ENCODE results near the gene MIER1. TPM values are rescaled to one million over a fixed set of nuclear protein-coding genes. Genes with fewer than 3 reads are reported as not detected.

Gene MIER1
- total and polyA plus RNA-seq, 2 donors: 26.7 to 42.7 TPM

DNA sequence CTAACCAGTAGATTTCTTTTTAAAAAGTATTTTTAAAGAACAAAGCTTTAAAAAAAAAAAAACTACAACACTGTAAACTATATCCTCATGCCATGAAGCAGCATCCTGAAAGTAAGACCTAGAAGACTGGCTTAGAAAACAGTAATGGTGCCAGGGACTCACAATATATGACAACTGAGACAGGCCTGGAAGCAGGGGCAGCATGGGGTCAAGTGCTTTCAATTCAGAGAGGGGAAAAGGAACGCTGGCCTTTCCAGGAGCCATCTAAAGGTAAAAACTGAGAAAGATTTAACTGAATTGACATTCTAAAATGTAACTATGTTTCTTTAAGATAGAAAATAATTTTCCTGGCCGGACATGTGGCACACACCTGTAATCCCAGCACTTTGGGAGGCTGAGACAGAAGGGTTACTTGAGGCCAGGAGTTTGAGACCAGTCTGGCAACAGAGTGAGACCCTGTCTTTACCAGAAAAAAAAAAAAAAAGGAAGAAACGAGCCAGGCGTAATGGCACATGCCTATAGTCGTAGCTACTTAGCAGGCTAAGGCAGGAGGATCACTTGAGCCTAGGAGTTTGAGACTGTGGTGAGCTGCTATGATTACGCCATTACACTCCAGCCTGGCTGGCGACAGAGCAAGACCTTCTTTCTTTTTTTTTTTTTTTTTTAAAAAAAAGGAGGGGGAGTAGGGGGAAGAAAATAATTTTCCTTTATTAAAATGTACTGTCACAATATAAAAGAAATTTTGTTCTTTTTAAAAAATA lies 75.0 kb downstream of the MIER1 start:
- Histone ChIP-seq H3K36me3 (ENCODE audit: control insufficient read depth in 2 of 2, insufficient read depth in 2 of 2, low read length in 1 of 2) (peaks cover 16 to 39% of the 10 kb centered on the region in 2 donors), H3K4me3 (ENCODE audit: low read length in 2 of 2) (no peak overlapping the region), H3K9me3 (ENCODE audit: control insufficient read depth in 2 of 2, insufficient read depth in 1 of 2, low read length in 1 of 2) (no peaks in the 10 kb centered on the region), H3K27me3 (ENCODE audit: control insufficient read depth in 2 of 2, insufficient read depth in 1 of 2, low read length in 1 of 2) (no peaks in the 10 kb centered on the region), H3K4me1 (ENCODE audit: control insufficient read depth in 2 of 2, insufficient read depth in 2 of 2, low read length in 2 of 2) (peaks cover 2 to 5% of the 10 kb centered on the region in 2 donors), H3K27ac (ENCODE audit: low read depth in 1 of 2, low read length in 1 of 2) (no peak overlapping the region)
- WGBS: 96% methylated on average over 7 of the region's 7 CpGs
- no peak for DNase-seq (ENCODE audit: low read depth in 6 of 9, low spot score in 9 of 9)

DNA sequence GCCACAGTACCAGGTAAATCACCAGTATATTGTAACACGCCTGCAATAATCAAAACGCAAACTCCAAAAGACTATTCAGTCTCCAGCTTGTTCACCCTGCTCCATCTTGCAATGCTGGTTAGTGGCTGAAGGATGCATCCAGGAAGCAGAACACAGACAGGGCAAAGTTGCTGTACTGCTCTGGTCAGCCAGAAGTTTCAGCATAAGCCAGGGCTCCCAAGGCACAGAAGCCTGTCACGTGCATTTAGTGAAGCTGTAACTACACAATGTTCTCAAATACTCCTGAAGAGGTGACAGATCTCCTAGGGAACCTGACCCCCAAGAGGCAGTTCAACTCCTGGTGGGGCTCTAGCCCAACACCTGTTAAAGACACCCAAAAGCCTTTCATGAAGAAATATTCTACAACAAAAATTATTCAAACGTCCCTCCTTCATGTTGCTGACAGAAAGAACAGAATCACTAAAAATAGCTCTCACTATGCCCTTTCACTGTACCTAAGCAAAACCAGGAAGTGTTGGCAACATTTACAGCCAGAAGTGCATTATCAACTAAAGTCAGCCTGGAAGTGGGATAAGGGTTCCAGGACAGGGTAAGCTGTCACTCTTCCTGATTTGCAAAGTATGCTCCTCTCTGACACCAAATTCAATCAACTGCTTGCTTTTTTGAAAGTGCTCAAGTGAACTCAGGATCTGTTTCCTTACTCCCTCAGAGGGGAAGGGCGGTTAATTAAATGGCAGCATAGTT lies 77.1 kb downstream of the MIER1 start:
- H3K36me3 ChIP-seq (ENCODE audit: control insufficient read depth in 2 of 2, insufficient read depth in 2 of 2, low read length in 1 of 2): peaks cover 16 to 49% of the 10 kb centered on the region in 2 donors
- H3K4me1 ChIP-seq (ENCODE audit: control insufficient read depth in 2 of 2, insufficient read depth in 2 of 2, low read length in 2 of 2): peaks cover 2% of the 10 kb centered on the region in 2 donors
- no peak for DNase-seq (ENCODE audit: low read depth in 6 of 9, low spot score in 9 of 9)
- 90% methylated on average over 5 of the region's 5 CpGs for WGBS
- peak overlapping the region in 1 of 2 donors; percentile 1 for H3K27ac ChIP-seq (ENCODE audit: low read depth in 1 of 2, low read length in 1 of 2)
- no peaks in the 10 kb centered on the region for H3K9me3 ChIP-seq (ENCODE audit: control insufficient read depth in 2 of 2, insufficient read depth in 1 of 2, low read length in 1 of 2)
- no peaks in the 10 kb centered on the region for H3K27me3 ChIP-seq (ENCODE audit: control insufficient read depth in 2 of 2, insufficient read depth in 1 of 2, low read length in 1 of 2)
- H3K4me3 ChIP-seq (ENCODE audit: low read length in 2 of 2): no peak overlapping the region

DNA sequence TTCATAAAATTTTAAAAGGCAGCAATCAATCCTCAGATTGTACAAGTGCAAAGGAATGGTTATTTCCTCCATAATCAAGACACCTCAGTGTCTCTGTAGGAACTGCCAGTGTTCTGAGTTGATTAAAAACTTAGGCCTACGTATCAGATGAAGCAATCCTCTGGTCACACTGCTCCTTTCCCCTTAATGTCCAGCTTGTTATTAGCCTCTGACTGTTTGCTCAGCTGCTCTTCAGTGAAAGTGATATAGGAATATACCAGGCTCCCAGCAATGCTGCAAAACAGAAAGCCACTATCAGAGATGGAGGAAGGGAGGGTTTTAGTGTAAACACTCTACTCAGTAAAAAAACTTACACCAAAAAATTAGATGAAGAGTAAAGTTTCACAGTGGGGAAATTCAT lies 79.4 kb downstream of the MIER1 start:
- H3K36me3 ChIP-seq (ENCODE audit: control insufficient read depth in 2 of 2, insufficient read depth in 2 of 2, low read length in 1 of 2): peaks cover 21 to 53% of the 10 kb centered on the region in 2 donors

DNA sequence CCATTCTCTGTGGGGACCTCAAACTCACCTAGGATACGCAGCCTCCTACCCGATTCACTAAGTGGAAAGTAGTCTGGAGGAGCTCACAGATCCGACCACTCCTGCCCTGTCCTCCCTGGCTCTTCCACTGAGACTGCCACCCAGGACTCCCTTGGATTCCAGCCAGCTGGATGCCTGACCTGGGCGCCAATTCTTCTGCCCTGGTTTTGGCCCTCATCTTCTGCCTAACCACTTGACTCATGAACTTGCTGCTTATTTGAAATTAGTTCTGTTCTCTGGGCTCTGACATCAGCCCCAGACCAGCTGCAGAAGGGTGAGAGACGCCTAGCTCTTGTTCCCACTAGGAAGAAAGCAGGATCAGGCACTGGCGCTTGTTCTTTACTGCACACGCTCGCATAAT lies 80.3 kb downstream of the MIER1 start:
- peaks cover 0 to 2% of the 10 kb centered on the region in 2 donors for H3K4me1 ChIP-seq (ENCODE audit: control insufficient read depth in 2 of 2, insufficient read depth in 2 of 2, low read length in 2 of 2)
- H3K36me3 ChIP-seq (ENCODE audit: control insufficient read depth in 2 of 2, insufficient read depth in 2 of 2, low read length in 1 of 2): peaks cover 21 to 55% of the 10 kb centered on the region in 2 donors
- WGBS: 86% methylated on average over 8 of the region's 8 CpGs
- no peak for DNase-seq (ENCODE audit: low read depth in 6 of 9, low spot score in 9 of 9)
- no peak overlapping the region for H3K27ac ChIP-seq (ENCODE audit: low read depth in 1 of 2, low read length in 1 of 2)
- H3K4me3 ChIP-seq (ENCODE audit: low read length in 2 of 2): no peak overlapping the region
- no peaks in the 10 kb centered on the region for H3K9me3 ChIP-seq (ENCODE audit: control insufficient read depth in 2 of 2, insufficient read depth in 1 of 2, low read length in 1 of 2)
- H3K27me3 ChIP-seq (ENCODE audit: control insufficient read depth in 2 of 2, insufficient read depth in 1 of 2, low read length in 1 of 2): no peaks in the 10 kb centered on the region

More for the DNA sequence above, 79.4 kb downstream of the MIER1 start:
- no peaks in the 10 kb centered on the region for H3K27me3 ChIP-seq (ENCODE audit: control insufficient read depth in 2 of 2, insufficient read depth in 1 of 2, low read length in 1 of 2)
- H3K9me3 ChIP-seq (ENCODE audit: control insufficient read depth in 2 of 2, insufficient read depth in 1 of 2, low read length in 1 of 2): no peaks in the 10 kb centered on the region
- no peak for DNase-seq (ENCODE audit: low read depth in 6 of 9, low spot score in 9 of 9)
- peaks cover 2% of the 10 kb centered on the region in 2 donors for H3K4me1 ChIP-seq (ENCODE audit: control insufficient read depth in 2 of 2, insufficient read depth in 2 of 2, low read length in 2 of 2)
- no peak overlapping the region for H3K27ac ChIP-seq (ENCODE audit: low read depth in 1 of 2, low read length in 1 of 2)
- 93% methylated on average over 1 of the region's 1 CpG for WGBS
- no peak overlapping the region for H3K4me3 ChIP-seq (ENCODE audit: low read length in 2 of 2)

GRCh38 chr1:67009792-67010191 lies 85.0 kb downstream of the MIER1 start:
- H3K27me3 ChIP-seq (ENCODE audit: control insufficient read depth in 2 of 2, insufficient read depth in 1 of 2, low read length in 1 of 2): no peaks in the 10 kb centered on the region
- DNase-seq (ENCODE audit: low read depth in 6 of 9, low spot score in 9 of 9): no peak
- 98% methylated on average over 3 of the region's 3 CpGs for WGBS
- H3K4me1 ChIP-seq (ENCODE audit: control insufficient read depth in 2 of 2, insufficient read depth in 2 of 2, low read length in 2 of 2): no peaks in the 10 kb centered on the region
- H3K27ac ChIP-seq (ENCODE audit: low read depth in 1 of 2, low read length in 1 of 2): no peak overlapping the region
- H3K36me3 ChIP-seq (ENCODE audit: control insufficient read depth in 2 of 2, insufficient read depth in 2 of 2, low read length in 1 of 2): peaks cover 19 to 35% of the 10 kb centered on the region in 2 donors
- H3K9me3 ChIP-seq (ENCODE audit: control insufficient read depth in 2 of 2, insufficient read depth in 1 of 2, low read length in 1 of 2): no peaks in the 10 kb centered on the region
- no peak overlapping the region for H3K4me3 ChIP-seq (ENCODE audit: low read length in 2 of 2)

DNA sequence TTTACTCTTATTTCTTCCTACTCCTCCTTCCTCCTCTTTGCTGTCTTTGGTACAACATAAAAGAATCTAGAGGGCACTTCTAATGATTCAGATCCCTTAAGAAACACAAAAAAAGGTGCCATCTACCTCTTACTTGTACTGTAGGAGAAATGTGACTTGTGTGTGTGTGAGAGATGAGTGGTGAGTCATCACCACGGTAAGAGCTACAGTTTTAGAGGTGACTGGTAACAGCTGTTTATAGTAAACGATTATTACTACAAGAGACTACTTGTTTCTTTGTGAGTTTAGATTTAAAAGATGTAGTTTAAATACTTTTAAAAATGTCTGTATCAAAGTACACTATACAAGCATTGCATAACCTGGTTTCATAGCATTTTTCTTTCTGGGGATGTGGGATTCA lies 88.8 kb downstream of the MIER1 start:
- WGBS: 85% methylated on average over 2 of the region's 2 CpGs
- Histone ChIP-seq H3K4me3 (ENCODE audit: low read length in 2 of 2) (no peak overlapping the region), H3K9me3 (ENCODE audit: control insufficient read depth in 2 of 2, insufficient read depth in 1 of 2, low read length in 1 of 2) (no peaks in the 10 kb centered on the region), H3K27ac (ENCODE audit: low read depth in 1 of 2, low read length in 1 of 2) (no peak overlapping the region), H3K4me1 (ENCODE audit: control insufficient read depth in 2 of 2, insufficient read depth in 2 of 2, low read length in 2 of 2) (no peaks in the 10 kb centered on the region), H3K36me3 (ENCODE audit: control insufficient read depth in 2 of 2, insufficient read depth in 2 of 2, low read length in 1 of 2) (peaks cover 8 to 13% of the 10 kb centered on the region in 2 donors), H3K27me3 (ENCODE audit: control insufficient read depth in 2 of 2, insufficient read depth in 1 of 2, low read length in 1 of 2) (no peaks in the 10 kb centered on the region)
- DNase-seq (ENCODE audit: low read depth in 6 of 9, low spot score in 9 of 9): no peak

GRCh38 chr1:67018574-67018973 lies 93.8 kb downstream of the MIER1 start:
- Histone ChIP-seq H3K4me1 (ENCODE audit: control insufficient read depth in 2 of 2, insufficient read depth in 2 of 2, low read length in 2 of 2) (no peaks in the 10 kb centered on the region), H3K9me3 (ENCODE audit: control insufficient read depth in 2 of 2, insufficient read depth in 1 of 2, low read length in 1 of 2) (no peaks in the 10 kb centered on the region), H3K27ac (ENCODE audit: low read depth in 1 of 2, low read length in 1 of 2) (no peak overlapping the region), H3K4me3 (ENCODE audit: low read length in 2 of 2) (no peak overlapping the region), H3K36me3 (ENCODE audit: control insufficient read depth in 2 of 2, insufficient read depth in 2 of 2, low read length in 1 of 2) (peaks cover 11 to 43% of the 10 kb centered on the region in 2 donors), H3K27me3 (ENCODE audit: control insufficient read depth in 2 of 2, insufficient read depth in 1 of 2, low read length in 1 of 2) (no peaks in the 10 kb centered on the region)
- WGBS: over 99% methylated on average over 2 of the region's 2 CpGs
- DNase-seq (ENCODE audit: low read depth in 6 of 9, low spot score in 9 of 9): no peak

- no peaks in the 10 kb centered on the region for H3K27me3 ChIP-seq (ENCODE audit: control insufficient read depth in 2 of 2, insufficient read depth in 1 of 2, low read length in 1 of 2)
- no peak overlapping the region for H3K4me3 ChIP-seq (ENCODE audit: low read length in 2 of 2)
- DNase-seq (ENCODE audit: low read depth in 6 of 9, low spot score in 9 of 9): no peak
- no peaks in the 10 kb centered on the region for H3K4me1 ChIP-seq (ENCODE audit: control insufficient read depth in 2 of 2, insufficient read depth in 2 of 2, low read length in 2 of 2)
- no peak overlapping the region for H3K27ac ChIP-seq (ENCODE audit: low read depth in 1 of 2, low read length in 1 of 2)
- H3K36me3 ChIP-seq (ENCODE audit: control insufficient read depth in 2 of 2, insufficient read depth in 2 of 2, low read length in 1 of 2): peaks cover 11 to 43% of the 10 kb centered on the region in 2 donors
- no peaks in the 10 kb centered on the region for H3K9me3 ChIP-seq (ENCODE audit: control insufficient read depth in 2 of 2, insufficient read depth in 1 of 2, low read length in 1 of 2)
- WGBS: 98% methylated on average over 4 of the region's 4 CpGs
These were observed 94.3 kb downstream of the MIER1 start for GRCh38 chr1:67019121-67019520.

GRCh38 chr1:67019600-67020136 lies 94.9 kb downstream of the MIER1 start:
- no peak overlapping the region for H3K4me3 ChIP-seq (ENCODE audit: low read length in 2 of 2)
- peaks cover 11 to 48% of the 10 kb centered on the region in 2 donors for H3K36me3 ChIP-seq (ENCODE audit: control insufficient read depth in 2 of 2, insufficient read depth in 2 of 2, low read length in 1 of 2)
- no peaks in the 10 kb centered on the region for H3K4me1 ChIP-seq (ENCODE audit: control insufficient read depth in 2 of 2, insufficient read depth in 2 of 2, low read length in 2 of 2)
- WGBS: 82% methylated on average over 1 of the region's 1 CpG
- no peaks in the 10 kb centered on the region for H3K27me3 ChIP-seq (ENCODE audit: control insufficient read depth in 2 of 2, insufficient read depth in 1 of 2, low read length in 1 of 2)
- no peaks in the 10 kb centered on the region for H3K9me3 ChIP-seq (ENCODE audit: control insufficient read depth in 2 of 2, insufficient read depth in 1 of 2, low read length in 1 of 2)
- no peak overlapping the region for H3K27ac ChIP-seq (ENCODE audit: low read depth in 1 of 2, low read length in 1 of 2)
- DNase-seq (ENCODE audit: low read depth in 6 of 9, low spot score in 9 of 9): no peak
